ENCODE measurements around the gene ATP2B1.
A peak's percentile ranks its signal among the peaks of the same experiment; 100 is the strongest.

Gene ATP2B1

DNA sequence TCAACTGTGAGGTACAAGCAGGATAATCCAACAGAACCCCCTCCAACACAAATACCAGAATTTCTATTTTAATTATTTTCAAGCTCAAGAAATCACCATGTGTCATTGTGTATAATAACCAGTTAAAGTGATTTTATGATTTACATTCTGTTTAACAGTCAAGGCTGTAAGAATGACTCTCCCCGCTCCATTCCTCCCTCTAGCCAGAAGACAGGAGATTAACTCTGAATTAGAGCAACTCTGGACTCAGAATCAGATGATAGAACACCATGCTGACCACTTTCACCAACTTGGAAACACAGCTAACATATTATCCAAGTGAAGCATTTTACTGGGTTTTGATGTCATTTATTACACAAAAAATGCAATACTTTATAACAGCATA, 71.9 kb downstream of the ATP2B1 start:
- H3K27ac Mint-ChIP-seq = peak overlapping the region; percentile 56
- peaks cover 21% of the 10 kb centered on the region for H3K4me1 Mint-ChIP-seq (ENCODE audit: low read depth)
- DNase-seq = no peak
- H3K27me3 Mint-ChIP-seq = no peaks in the 10 kb centered on the region
- peaks cover 73% of the 10 kb centered on the region for H3K36me3 Mint-ChIP-seq (ENCODE audit: low read depth)
- H3K4me3 Mint-ChIP-seq = no peak overlapping the region
- no peaks in the 10 kb centered on the region for H3K9me3 Mint-ChIP-seq

DNA sequence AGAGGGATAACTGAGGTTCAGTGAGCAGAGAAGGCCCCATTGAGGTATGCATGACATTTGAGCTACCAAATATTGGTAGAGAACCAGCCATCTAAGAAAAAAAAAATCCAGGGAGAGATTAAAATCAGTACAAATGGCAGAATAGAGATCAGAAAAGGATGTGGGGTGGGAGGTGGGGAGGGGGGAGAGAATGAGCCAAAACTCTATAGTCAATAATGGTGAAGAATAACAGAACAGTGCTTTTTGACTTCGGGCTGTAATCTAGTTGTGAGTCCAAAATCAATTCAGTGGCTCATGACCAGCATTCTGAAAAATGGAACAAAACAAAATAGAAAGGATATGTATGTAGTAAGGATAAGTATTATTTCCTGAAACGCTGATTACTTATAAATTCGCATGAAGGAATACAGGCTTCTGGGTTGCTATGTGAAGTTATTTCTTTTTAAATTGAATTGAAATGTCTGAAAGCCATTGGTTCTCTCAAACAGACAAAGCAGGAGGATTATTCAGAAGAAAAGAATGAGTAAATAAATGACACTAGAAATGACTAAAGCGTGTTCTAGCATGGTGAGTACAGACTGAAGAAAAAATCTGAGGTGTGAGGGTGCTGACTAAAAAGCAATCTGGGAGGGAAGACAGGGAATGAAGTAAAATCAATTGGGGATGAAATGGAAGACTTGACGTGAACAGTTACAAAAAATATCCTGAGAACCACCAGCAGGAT, 72.4 kb downstream of the ATP2B1 start:
- Mint-ChIP-seq H3K27ac (peak overlapping the region; percentile 56), H3K4me3 (no peak overlapping the region), H3K36me3 (ENCODE audit: low read depth) (peaks cover 73% of the 10 kb centered on the region), H3K4me1 (ENCODE audit: low read depth) (peaks cover 21% of the 10 kb centered on the region), H3K9me3 (no peaks in the 10 kb centered on the region), H3K27me3 (no peaks in the 10 kb centered on the region)
- no peak for DNase-seq

- Mint-ChIP-seq H3K27ac (no peak overlapping the region), H3K4me3 (no peak overlapping the region)
Observed at GRCh38 chr12:89634508-89634907, 74.1 kb downstream of the ATP2B1 start.

DNA sequence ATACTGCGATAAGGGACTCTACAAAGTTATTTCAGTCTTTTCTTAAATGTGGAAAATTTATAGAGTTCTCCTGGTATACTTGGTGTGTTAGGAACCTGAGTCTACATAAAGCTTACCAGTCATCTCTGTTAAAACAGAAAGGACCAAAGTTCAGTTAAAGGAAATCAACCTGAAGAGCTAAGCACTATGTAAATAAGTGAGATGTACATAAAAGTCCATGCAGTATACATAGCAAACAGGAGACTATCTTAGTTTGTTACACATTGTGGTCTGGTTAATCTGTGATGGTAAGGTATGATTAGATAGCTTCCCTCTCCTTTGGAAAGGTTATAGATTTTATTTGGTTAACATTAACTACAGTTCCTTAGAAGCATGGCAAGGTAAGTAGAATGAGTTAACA, 75.9 kb downstream of the ATP2B1 start:
- Mint-ChIP-seq H3K27ac (no peak overlapping the region), H3K4me1 (ENCODE audit: low read depth) (peaks cover 19% of the 10 kb centered on the region), H3K4me3 (no peak overlapping the region), H3K27me3 (no peaks in the 10 kb centered on the region), H3K9me3 (no peaks in the 10 kb centered on the region), H3K36me3 (ENCODE audit: low read depth) (peaks cover 86% of the 10 kb centered on the region)
- no peak for DNase-seq

More at GRCh38 chr12:89634508-89634907, 74.1 kb downstream of the ATP2B1 start:
- H3K9me3 Mint-ChIP-seq = no peaks in the 10 kb centered on the region
- DNase-seq = no peak
- H3K27me3 Mint-ChIP-seq = no peaks in the 10 kb centered on the region
- H3K36me3 Mint-ChIP-seq (ENCODE audit: low read depth) = peaks cover 71% of the 10 kb centered on the region
- peaks cover 21% of the 10 kb centered on the region for H3K4me1 Mint-ChIP-seq (ENCODE audit: low read depth)

GRCh38 chr12:89622115-89622514, 86.5 kb downstream of the ATP2B1 start:
- no peaks in the 10 kb centered on the region for H3K9me3 Mint-ChIP-seq
- peaks cover 77% of the 10 kb centered on the region for H3K36me3 Mint-ChIP-seq (ENCODE audit: low read depth)
- H3K27ac Mint-ChIP-seq = no peak overlapping the region
- H3K27me3 Mint-ChIP-seq = no peaks in the 10 kb centered on the region
- no peak overlapping the region for H3K4me3 Mint-ChIP-seq
- peaks cover 10% of the 10 kb centered on the region for H3K4me1 Mint-ChIP-seq (ENCODE audit: low read depth)
- DNase-seq = no peak

- Mint-ChIP-seq H3K9me3 (no peaks in the 10 kb centered on the region), H3K4me3 (no peak overlapping the region), H3K4me1 (ENCODE audit: low read depth) (peaks cover 10% of the 10 kb centered on the region), H3K36me3 (ENCODE audit: low read depth) (peaks cover 77% of the 10 kb centered on the region), H3K27me3 (no peaks in the 10 kb centered on the region), H3K27ac (no peak overlapping the region)
- DNase-seq = no peak
Observed at GRCh38 chr12:89621521-89621920, 87.1 kb downstream of the ATP2B1 start.

GRCh38 chr12:89619764-89620163, 88.9 kb downstream of the ATP2B1 start:
- H3K27me3 Mint-ChIP-seq = no peaks in the 10 kb centered on the region
- H3K4me1 Mint-ChIP-seq (ENCODE audit: low read depth) = peaks cover 10% of the 10 kb centered on the region
- no peak overlapping the region for H3K27ac Mint-ChIP-seq
- no peak overlapping the region for H3K4me3 Mint-ChIP-seq
- peaks cover 78% of the 10 kb centered on the region for H3K36me3 Mint-ChIP-seq (ENCODE audit: low read depth)
- DNase-seq = no peak
- H3K9me3 Mint-ChIP-seq = no peaks in the 10 kb centered on the region

- no peak for DNase-seq
- Mint-ChIP-seq H3K4me3 (no peak overlapping the region), H3K9me3 (no peaks in the 10 kb centered on the region), H3K36me3 (ENCODE audit: low read depth) (peaks cover 79% of the 10 kb centered on the region), H3K27me3 (no peaks in the 10 kb centered on the region), H3K27ac (peak overlapping the region; percentile 30), H3K4me1 (ENCODE audit: low read depth) (peaks cover 10% of the 10 kb centered on the region)
Observed at GRCh38 chr12:89618113-89618862, 90.3 kb downstream of the ATP2B1 start.

- peaks cover 92% of the 10 kb centered on the region for H3K36me3 Mint-ChIP-seq (ENCODE audit: low read depth)
Observed at GRCh38 chr12:89610366-89610765, 98.3 kb downstream of the ATP2B1 start.

GRCh38 chr12:89603678-89604077, 105.0 kb downstream of the ATP2B1 start:
- Mint-ChIP-seq H3K4me1 (ENCODE audit: low read depth) (peaks cover 5% of the 10 kb centered on the region), H3K9me3 (no peaks in the 10 kb centered on the region), H3K27ac (no peak overlapping the region), H3K36me3 (ENCODE audit: low read depth) (peaks cover 87% of the 10 kb centered on the region), H3K4me3 (no peak overlapping the region), H3K27me3 (no peaks in the 10 kb centered on the region)
- DNase-seq = no peak

More at GRCh38 chr12:89610366-89610765, 98.3 kb downstream of the ATP2B1 start:
- DNase-seq = no peak
- Mint-ChIP-seq H3K4me3 (no peak overlapping the region), H3K9me3 (no peaks in the 10 kb centered on the region), H3K4me1 (ENCODE audit: low read depth) (peaks cover 2% of the 10 kb centered on the region), H3K27ac (no peak overlapping the region), H3K27me3 (no peaks in the 10 kb centered on the region)

DNA sequence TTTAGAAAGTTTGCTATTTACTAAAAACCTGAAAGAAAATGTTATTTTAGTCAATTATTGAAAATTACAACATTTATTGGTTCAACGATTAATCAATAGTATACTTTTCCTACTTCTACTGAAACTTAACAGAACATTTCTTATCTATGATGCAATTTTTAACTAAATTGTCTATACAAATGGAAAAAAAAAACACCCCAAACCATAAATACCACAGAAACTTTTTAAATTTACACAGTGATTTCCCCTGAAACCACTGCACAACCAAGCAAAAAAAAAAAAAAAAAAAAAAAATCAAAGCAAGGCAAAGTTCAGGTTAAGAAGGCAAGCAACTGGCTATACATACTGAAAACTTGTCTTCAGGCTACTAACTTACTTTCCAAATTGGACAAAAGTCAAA, 110.9 kb downstream of the ATP2B1 start:
- DNase-seq = no peak
- H3K9me3 Mint-ChIP-seq = no peaks in the 10 kb centered on the region
- no peaks in the 10 kb centered on the region for H3K27me3 Mint-ChIP-seq
- peak overlapping the region; percentile 81 for H3K27ac Mint-ChIP-seq
- H3K4me3 Mint-ChIP-seq = no peak overlapping the region
- peaks cover 90% of the 10 kb centered on the region for H3K36me3 Mint-ChIP-seq (ENCODE audit: low read depth)
- peaks cover 24% of the 10 kb centered on the region for H3K4me1 Mint-ChIP-seq (ENCODE audit: low read depth)

DNA sequence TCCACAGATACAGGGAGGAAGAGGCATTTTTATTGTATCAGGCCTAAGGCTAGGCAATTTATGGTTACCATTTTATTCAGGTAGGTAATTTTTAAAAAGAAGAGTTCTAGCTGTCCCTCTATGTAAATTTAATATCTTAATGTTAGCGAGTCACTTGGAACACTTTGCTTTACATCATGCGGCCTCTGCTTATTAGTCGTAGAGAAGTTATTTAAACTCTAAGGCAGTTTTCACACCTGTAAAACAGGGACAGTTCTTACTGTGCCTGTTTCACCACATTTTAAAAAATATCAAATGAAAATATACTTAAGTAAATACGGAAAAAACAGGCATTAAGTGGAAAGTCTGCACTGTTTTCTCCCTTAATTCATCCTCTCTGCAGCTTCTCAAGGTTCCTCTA, 111.4 kb downstream of the ATP2B1 start:
- Mint-ChIP-seq H3K4me3 (no peak overlapping the region), H3K9me3 (no peaks in the 10 kb centered on the region), H3K27ac (no peak overlapping the region)

GRCh38 chr12:89593873-89594272, 114.8 kb downstream of the ATP2B1 start:
- Mint-ChIP-seq H3K36me3 (ENCODE audit: low read depth) (peaks cover 92% of the 10 kb centered on the region), H3K4me3 (no peak overlapping the region), H3K27ac (no peak overlapping the region), H3K27me3 (no peaks in the 10 kb centered on the region), H3K4me1 (ENCODE audit: low read depth) (peaks cover 24% of the 10 kb centered on the region), H3K9me3 (no peaks in the 10 kb centered on the region)
- no peak for DNase-seq

More for the DNA sequence above, 111.4 kb downstream of the ATP2B1 start:
- DNase-seq = no peak
- Mint-ChIP-seq H3K4me1 (ENCODE audit: low read depth) (peaks cover 24% of the 10 kb centered on the region), H3K36me3 (ENCODE audit: low read depth) (peaks cover 89% of the 10 kb centered on the region), H3K27me3 (no peaks in the 10 kb centered on the region)

DNA sequence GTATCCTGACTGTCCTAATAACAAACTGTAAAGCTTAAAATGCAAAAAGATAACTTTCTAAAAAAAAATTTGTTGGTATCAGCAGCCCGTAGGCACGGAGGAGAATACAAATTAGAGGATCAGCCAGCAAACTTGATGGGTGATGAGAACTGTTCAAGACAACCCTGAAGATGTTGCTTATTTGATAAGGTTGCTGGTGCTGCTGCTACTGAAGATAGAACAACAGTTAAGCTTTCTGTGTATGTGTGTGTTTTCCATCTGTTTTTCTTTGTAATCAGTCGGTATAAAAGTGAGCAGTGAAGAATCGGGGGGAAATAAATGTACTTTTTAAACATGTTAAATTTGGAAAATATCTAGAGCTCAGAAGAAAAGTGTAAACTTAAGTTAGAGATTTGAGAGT, 115.4 kb downstream of the ATP2B1 start:
- Mint-ChIP-seq H3K36me3 (ENCODE audit: low read depth) (peaks cover 91% of the 10 kb centered on the region), H3K4me1 (ENCODE audit: low read depth) (peaks cover 19% of the 10 kb centered on the region), H3K9me3 (no peaks in the 10 kb centered on the region), H3K27me3 (no peaks in the 10 kb centered on the region), H3K4me3 (no peak overlapping the region), H3K27ac (no peak overlapping the region)
- DNase-seq = no peak

- Mint-ChIP-seq H3K4me3 (no peak overlapping the region), H3K9me3 (no peaks in the 10 kb centered on the region), H3K36me3 (ENCODE audit: low read depth) (peaks cover 69% of the 10 kb centered on the region), H3K4me1 (ENCODE audit: low read depth) (peaks cover 4% of the 10 kb centered on the region), H3K27ac (no peak overlapping the region), H3K27me3 (no peaks in the 10 kb centered on the region)
- DNase-seq = no peak
Observed at GRCh38 chr12:89589753-89590152, 118.9 kb downstream of the ATP2B1 start.
